Activated CD8-positive, alpha-beta T cell treated with anti-CD3 and anti-CD28 coated beads for 36 hours (primary cell): ENCODE results near the gene STS. TPM values are rescaled to one million over a fixed set of nuclear protein-coding genes. Genes with fewer than 3 reads are reported as not detected.

ENCODE experiments used
- ATAC-seq: fragments of 200-7000 bp; cut with Tn5 transposase; one replicate; pipeline ENCODE4 v1.10.0; 2021; ENCODE audit warnings: mild to moderate bottlenecking, moderate library complexity
- CTCF ChIA-PET: fragments of 350-600 bp; sonication (Branson Sonifier 250); formaldehyde crosslinking; loops from one replicate; lab custom pipeline; 2021; ENCODE audit warnings: antibody characterized with exemption; lab: Charles Lee
- POLR2A ChIA-PET: fragments of 350-600 bp; sonication (Branson Sonifier 250); formaldehyde crosslinking; loops from one replicate; lab custom pipeline; 2021; ENCODE audit warnings: antibody characterized with exemption; lab: Charles Lee
- DNase-seq: peaks from one replicate; pipeline ENCODE4 v3.0.0-alpha.2; 2020
- H3K27ac Mint-ChIP-seq: one replicate; pipeline ENCODE4 v1.8.0; 2021; ENCODE audit warnings: mild to moderate bottlenecking, mixed read lengths
- H3K27me3 Mint-ChIP-seq: one replicate; pipeline ENCODE4 v1.8.0; 2021; ENCODE audit warnings: mixed read lengths
- H3K36me3 Mint-ChIP-seq: one replicate; pipeline ENCODE4 v1.8.0; 2021; ENCODE audit warnings: low read depth, mixed read lengths
- H3K4me1 Mint-ChIP-seq: one replicate; pipeline ENCODE4 v1.8.0; 2021; ENCODE audit warnings: low read depth, mixed read lengths
- H3K4me3 Mint-ChIP-seq: one replicate; pipeline ENCODE4 v1.8.0; 2021; ENCODE audit warnings: mild to moderate bottlenecking, moderate library complexity, mixed read lengths
- H3K9me3 Mint-ChIP-seq: one replicate; pipeline ENCODE4 v1.8.0; 2021; ENCODE audit warnings: mixed read lengths
- intact Hi-C: fragments of 100-400 bp; cut with micrococcal nuclease; formaldehyde crosslinking; loops from one replicate; pipeline ENCODE4 v1.10.0; 2022
- total RNA-seq, 2 experiments: library from RNA; stranded (reverse); gene quantifications; one replicate each; pipeline ENCODE4 v1.2.3, GENCODE V29; 2021
- TF ChIP-seq, protein P1 (sequence below): fragments of 200-600 bp; IDR thresholded peaks from one replicate; pipeline ENCODE4 v1.8.0; 2022; ENCODE audit warnings: antibody characterized with exemption, mild to moderate bottlenecking

The STS gene
- total RNA-seq, 2 experiments from 2014 or later = 0.50 to 0.72 TPM

DNA sequence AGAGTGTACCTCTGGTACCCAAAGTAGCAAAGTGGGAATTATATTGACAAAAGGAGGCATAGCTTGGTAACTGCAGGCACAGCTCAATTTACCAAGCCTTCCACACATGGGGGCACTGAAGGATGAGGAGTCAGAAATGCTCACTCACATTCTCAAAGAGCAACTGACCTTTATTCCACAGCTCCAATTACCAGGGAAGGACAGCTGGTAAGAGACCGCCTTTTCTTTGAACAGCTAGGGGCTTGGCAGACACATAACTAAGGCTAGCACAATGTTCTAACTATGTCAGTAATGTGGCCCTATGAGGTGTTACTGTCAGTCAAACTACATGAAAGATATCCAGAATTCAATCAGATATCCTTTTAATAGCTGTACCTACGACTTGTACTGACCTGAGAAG, 20.5 kb upstream of the STS start:
- ChIA-PET CTCF (no interaction called here), POLR2A (no interaction called here)
- Mint-ChIP-seq H3K27ac (no peak overlapping the region), H3K9me3 (no peaks in the 10 kb centered on the region), H3K4me3 (no peak overlapping the region), H3K4me1 (peaks cover 5% of the 10 kb centered on the region), H3K36me3 (peaks cover 5% of the 10 kb centered on the region), H3K27me3 (no peaks in the 10 kb centered on the region)
- no peak for ATAC-seq
- intact Hi-C loops = no loop called here
- TF ChIP-seq, protein P1, sequence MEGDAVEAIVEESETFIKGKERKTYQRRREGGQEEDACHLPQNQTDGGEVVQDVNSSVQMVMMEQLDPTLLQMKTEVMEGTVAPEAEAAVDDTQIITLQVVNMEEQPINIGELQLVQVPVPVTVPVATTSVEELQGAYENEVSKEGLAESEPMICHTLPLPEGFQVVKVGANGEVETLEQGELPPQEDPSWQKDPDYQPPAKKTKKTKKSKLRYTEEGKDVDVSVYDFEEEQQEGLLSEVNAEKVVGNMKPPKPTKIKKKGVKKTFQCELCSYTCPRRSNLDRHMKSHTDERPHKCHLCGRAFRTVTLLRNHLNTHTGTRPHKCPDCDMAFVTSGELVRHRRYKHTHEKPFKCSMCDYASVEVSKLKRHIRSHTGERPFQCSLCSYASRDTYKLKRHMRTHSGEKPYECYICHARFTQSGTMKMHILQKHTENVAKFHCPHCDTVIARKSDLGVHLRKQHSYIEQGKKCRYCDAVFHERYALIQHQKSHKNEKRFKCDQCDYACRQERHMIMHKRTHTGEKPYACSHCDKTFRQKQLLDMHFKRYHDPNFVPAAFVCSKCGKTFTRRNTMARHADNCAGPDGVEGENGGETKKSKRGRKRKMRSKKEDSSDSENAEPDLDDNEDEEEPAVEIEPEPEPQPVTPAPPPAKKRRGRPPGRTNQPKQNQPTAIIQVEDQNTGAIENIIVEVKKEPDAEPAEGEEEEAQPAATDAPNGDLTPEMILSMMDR = no peak
- DNase-seq = no peak

DNA sequence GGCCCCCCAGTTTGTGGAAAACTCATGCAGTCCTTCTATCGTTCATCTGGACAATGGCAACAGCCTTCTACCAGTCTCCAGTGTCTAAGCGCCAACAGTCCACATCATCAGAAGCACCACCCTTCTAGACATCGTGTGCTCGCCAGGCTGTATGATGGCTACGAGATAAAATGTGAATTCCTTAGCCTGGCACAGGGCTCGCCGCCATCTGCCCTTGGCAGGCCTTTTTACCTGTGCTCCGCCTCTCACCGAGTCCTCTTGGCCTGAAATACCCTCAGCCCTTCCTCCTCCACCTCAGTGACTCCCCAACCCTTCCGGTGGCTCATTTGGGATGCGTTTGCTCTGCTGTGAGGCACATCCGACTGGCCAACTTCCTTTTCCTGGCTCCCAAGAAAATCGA, 15.9 kb upstream of the STS start:
- H3K9me3 Mint-ChIP-seq = no peaks in the 10 kb centered on the region
- ATAC-seq (no peak), DNase-seq (no peak)
- ChIA-PET CTCF (interaction anchor here (0.6 kb wide), 1 partner anchor 32 kb away, joined by 3 read pairs; no protein-coding TSS in a partner anchor), POLR2A (no interaction called here)
- H3K4me1 Mint-ChIP-seq = peaks cover 25% of the 10 kb centered on the region
- peaks cover 1% of the 10 kb centered on the region for H3K36me3 Mint-ChIP-seq
- intact Hi-C loops = no loop called here
- TF ChIP-seq, protein P1 = no peak
- H3K4me3 Mint-ChIP-seq = no peak overlapping the region
- H3K27me3 Mint-ChIP-seq = no peaks in the 10 kb centered on the region
- H3K27ac Mint-ChIP-seq = no peak overlapping the region

GRCh38 chrX:7132335-7133049, 15.0 kb upstream of the STS start:
- POLR2A ChIA-PET = no interaction called here
- peak overlapping the region; percentile 49 for H3K27ac Mint-ChIP-seq
- TF ChIP-seq, protein P1 = no peak
- intact Hi-C loops = no loop called here
- peaks cover 1% of the 10 kb centered on the region for H3K36me3 Mint-ChIP-seq
- H3K4me3 Mint-ChIP-seq = no peak overlapping the region
- no peak for ATAC-seq
- no peaks in the 10 kb centered on the region for H3K9me3 Mint-ChIP-seq
- CTCF ChIA-PET = interaction anchor here (0.6 to 1.2 kb wide), 4 partner anchors 12 to 39 kb away, joined by 3 read pairs; no protein-coding TSS in a partner anchor
- DNase-seq = peak; percentile 46
- peaks cover 26% of the 10 kb centered on the region for H3K4me1 Mint-ChIP-seq
- H3K27me3 Mint-ChIP-seq = no peaks in the 10 kb centered on the region

- no peaks in the 10 kb centered on the region for H3K9me3 Mint-ChIP-seq
- H3K4me3 Mint-ChIP-seq = no peak overlapping the region
- TF ChIP-seq, protein P1 = no peak
- no peak for DNase-seq
- ATAC-seq = no peak
- CTCF ChIA-PET = interaction anchor here (0.8 to 1.2 kb wide), 3 partner anchors 12 to 38 kb away, joined by 3 read pairs; no protein-coding TSS in a partner anchor
- H3K36me3 Mint-ChIP-seq = peaks cover 7% of the 10 kb centered on the region
- H3K27ac Mint-ChIP-seq = peak overlapping the region; percentile 49
- intact Hi-C loops = no loop called here
- POLR2A ChIA-PET = no interaction called here
- peaks cover 31% of the 10 kb centered on the region for H3K4me1 Mint-ChIP-seq
- H3K27me3 Mint-ChIP-seq = no peaks in the 10 kb centered on the region
Observed at GRCh38 chrX:7133050-7133440, 14.5 kb upstream of the STS start.

GRCh38 chrX:7134981-7135380, 12.5 kb upstream of the STS start:
- TF ChIP-seq, protein P1 = no peak
- no peak for DNase-seq
- Mint-ChIP-seq H3K27me3 (no peaks in the 10 kb centered on the region), H3K36me3 (peaks cover 11% of the 10 kb centered on the region), H3K4me1 (peaks cover 38% of the 10 kb centered on the region), H3K9me3 (no peaks in the 10 kb centered on the region), H3K27ac (no peak overlapping the region), H3K4me3 (no peak overlapping the region)
- ChIA-PET CTCF (interaction anchor here (1.0 kb wide), 1 partner anchor 57 kb away, joined by 3 read pairs; no protein-coding TSS in a partner anchor), POLR2A (interaction anchor here (1.0 kb wide), 2 partner anchors 9 to 52 kb away, joined by 3 to 4 read pairs; no protein-coding TSS in a partner anchor)
- intact Hi-C loops = no loop called here
- no peak for ATAC-seq
